A549 (cell line): Measurements from ENCODE around the gene MEF2A. TPM values are rescaled to one million over a fixed set of nuclear protein-coding genes. Genes with fewer than 3 reads are reported as not detected.

Source experiments
- ATAC-seq, 2 experiments: fragments of 200-7000 bp in 1 of 2; fragments of >200 bp in 1 of 2; cut with Nextera tagmentation in 1 of 2; cut with Tn5 transposase in 1 of 2; 3 replicates each; pipeline versions ENCODE4 v1.8.0 to v1.9.1; 2018 to 2020; ENCODE audit warnings: mild to moderate bottlenecking in 1 of 2, moderate library complexity in 1 of 2
- CTCF ChIA-PET: fragments of 300-600 bp; sonication (Branson Sonifier 250); formaldehyde crosslinking; extraction: SDS; loops from one replicate; lab custom pipeline; 2021; ENCODE audit warnings: antibody characterized with exemption, inconsistent platforms; lab: Yijun Ruan, JAX
- POLR2A ChIA-PET: fragments of 350-600 bp; formaldehyde crosslinking; extraction: SDS; loops from one replicate; lab custom pipeline; 2021; ENCODE audit warnings: antibody characterized with exemption, inconsistent platforms; lab: Yijun Ruan, JAX
- DNase-seq, 2 experiments: peaks; one replicate each; pipeline versions ENCODE4 v3.0.0 to v3.0.0-alpha.2; 2011 to 2016; ENCODE audit warnings: low read depth in 1 of 2, low spot score in 1 of 2
- FAIRE-seq: peaks from 2 replicates; lab custom pipeline; 2011; peaks lifted over from hg19 to GRCh38; lab: Jason Lieb, UNC
- H3K27ac ChIP-seq, 2 experiments: fragments of >200 bp; sonication (Bioruptor Twin); formaldehyde crosslinking; 3 replicates each; pipeline ENCODE4 v1.5.1; 2016 to 2017
- H3K4me1 ChIP-seq: fragments of >200 bp; sonication (Bioruptor Twin); formaldehyde crosslinking; 3 replicates; pipeline ENCODE4 v1.6.1; 2016
- H3K4me2 ChIP-seq: fragments of >200 bp; sonication (Bioruptor Twin); formaldehyde crosslinking; 3 replicates; pipeline ENCODE4 v1.6.1; 2016
- H3K4me3 ChIP-seq: fragments of >200 bp; sonication (Bioruptor Twin); formaldehyde crosslinking; 3 replicates; pipeline ENCODE4 v1.5.1; 2016
- H3K9me3 ChIP-seq: fragments of >200 bp; sonication (Bioruptor Twin); formaldehyde crosslinking; 3 replicates; pipeline ENCODE4 v1.6.1; 2016
- CHD4 ChIP-seq: fragments of 200-600 bp; sonication (generic); IDR thresholded peaks from 2 replicates; pipeline ENCODE4 v1.6.1; 2016; ENCODE audit warnings: antibody characterized with exemption, mild to moderate bottlenecking, borderline replicate concordance
- EHF ChIP-seq: fragments of 250-450 bp; sonication (Bioruptor Pico); IDR thresholded peaks from 2 replicates; pipeline ENCODE4 v1.5.0; 2020; ENCODE audit warnings: mild to moderate bottlenecking
- EP300 ChIP-seq, 2 experiments: fragments of >200 bp; sonication (Bioruptor Twin); formaldehyde crosslinking; IDR thresholded peaks; 2 replicates in 1 of 2; 3 replicates in 1 of 2; pipeline ENCODE4 v1.6.1; 2016 to 2017
- FOSB ChIP-seq: fragments of 250-450 bp; sonication (Bioruptor Pico); IDR thresholded peaks from 2 replicates; pipeline ENCODE4 v1.5.0; 2020; ENCODE audit warnings: mild to moderate bottlenecking, moderate library complexity
- FOSL2 ChIP-seq, 2 experiments: fragments of 450-650 bp in 1 of 2; fragments of >200 bp in 1 of 2; sonication (Bioruptor Twin) in 1 of 2; formaldehyde crosslinking; IDR thresholded peaks; 2 replicates each; pipeline versions ENCODE4 v1.5.0 to v1.6.1; 2016 to 2020; ENCODE audit warnings: mild to moderate bottlenecking in 1 of 2, moderate library complexity in 1 of 2
- GATA3 ChIP-seq: IDR thresholded peaks from 2 replicates; pipeline ENCODE4 v1.6.1; 2012; ENCODE audit warnings: borderline replicate concordance
- HDAC2 ChIP-seq: fragments of 200-600 bp; sonication (generic); IDR thresholded peaks from 2 replicates; pipeline ENCODE4 v1.6.1; 2016
- HEYL ChIP-seq: fragments of 250-450 bp; sonication (Bioruptor Pico); IDR thresholded peaks from 2 replicates; pipeline ENCODE4 v1.8.0; 2021; ENCODE audit warnings: mild to moderate bottlenecking, moderate library complexity
- JUNB ChIP-seq: fragments of >200 bp; sonication (Bioruptor Twin); formaldehyde crosslinking; IDR thresholded peaks from 2 replicates; pipeline ENCODE4 v1.6.1; 2016
- KDM5A ChIP-seq: fragments of 200-600 bp; sonication (generic); IDR thresholded peaks from 2 replicates; pipeline ENCODE4 v1.6.1; 2016; ENCODE audit warnings: antibody characterized with exemption, mild to moderate bottlenecking
- MAFK ChIP-seq: fragments of 450-650 bp; IDR thresholded peaks from 2 replicates; pipeline ENCODE4 v1.6.1; 2014; ENCODE audit not compliant: partially characterized antibody
- NR3C1 ChIP-seq: fragments of >200 bp; sonication (Bioruptor Twin); formaldehyde crosslinking; IDR thresholded peaks from 3 replicates; pipeline ENCODE4 v1.6.1; 2017
- POLR2A ChIP-seq: IDR thresholded peaks from 2 replicates; pipeline ENCODE4 v1.6.1; 2012; ENCODE audit warnings: mild to moderate bottlenecking, low read length
- POLR2AphosphoS2 ChIP-seq: conservative IDR thresholded peaks from 2 replicates; pipeline ENCODE4 v1.6.1; 2012; ENCODE audit warnings: low read length, improper control_type of control experiment, inconsistent platforms
- RARB ChIP-seq: fragments of 250-450 bp; sonication (Bioruptor Pico); IDR thresholded peaks from 2 replicates; pipeline ENCODE4 v1.8.0; 2021; ENCODE audit warnings: mild to moderate bottlenecking, moderate library complexity
- RCOR1 ChIP-seq: fragments of 150-350 bp; IDR thresholded peaks from 2 replicates; pipeline ENCODE4 v1.6.1; 2014; ENCODE audit warnings: antibody characterized with exemption, low read length, low read depth
- RFX5 ChIP-seq: fragments of 450-650 bp; IDR thresholded peaks from 2 replicates; pipeline ENCODE4 v1.7.1; 2014; ENCODE audit warnings: antibody characterized with exemption, mild to moderate bottlenecking, moderate library complexity
- RNF2 ChIP-seq: fragments of 200-600 bp; sonication (generic); IDR thresholded peaks from 2 replicates; pipeline ENCODE4 v1.6.1; 2016; ENCODE audit warnings: low read depth, mild to moderate bottlenecking, antibody characterized with exemption, moderate library complexity, borderline replicate concordance
- TP53 ChIP-seq: fragments of 250-450 bp; sonication (Bioruptor Pico); IDR thresholded peaks from 2 replicates; pipeline ENCODE4 v1.5.0; 2021; ENCODE audit warnings: mild to moderate bottlenecking, moderate library complexity
- ZNF302 ChIP-seq: fragments of 250-450 bp; sonication (Bioruptor Pico); IDR thresholded peaks from 2 replicates; pipeline ENCODE4 v1.9.0; 2021; ENCODE audit warnings: inconsistent platforms, mild to moderate bottlenecking, moderate library complexity
- ZSCAN20 ChIP-seq: fragments of 250-450 bp; sonication (Bioruptor Pico); IDR thresholded peaks from 2 replicates; pipeline ENCODE4 v1.8.0; 2022; ENCODE audit warnings: mild to moderate bottlenecking, moderate library complexity
- WGBS: methylation state at CpG from one replicate; pipeline ENCODE4 v1.1.6; 2017; ENCODE audit errors: missing lambda C conversion rate; 5-methylcytosine and 5-hydroxymethylcytosine counted together
- polyA plus RNA-seq, 4 experiments: library from polyadenylated mRNA; depleted of rRNA in 3 of 4; stranded (reverse); fragments of >200 nt; fragmentation: RNase III in 1 of 4; extraction: RNeasy Plus Mini Kit Qiagen cat#74134 plus additional on column Dnase treatment in 1 of 4; gene quantifications; 2 replicates in 3 of 4; 3 replicates in 1 of 4; pipeline ENCODE4 v1.2.3, GENCODE V29; 2011 to 2017
- TF ChIP-seq, protein P1 (sequence below): IDR thresholded peaks from 2 replicates; pipeline ENCODE4 v1.6.1; 2012
- TF ChIP-seq, protein P2 (sequence below): fragments of 250-450 bp; sonication (Bioruptor Pico); IDR thresholded peaks from 2 replicates; pipeline ENCODE4 v1.5.0; 2020; ENCODE audit warnings: low read depth, mild to moderate bottlenecking, moderate library complexity
- TF ChIP-seq, protein P3 (sequence below): IDR thresholded peaks from 2 replicates; pipeline ENCODE4 v1.6.1; 2012; ENCODE audit warnings: low read depth, borderline replicate concordance
- TF ChIP-seq, protein P4 (sequence below): fragments of >200 bp; sonication (Bioruptor Twin); formaldehyde crosslinking; IDR thresholded peaks from 2 replicates; pipeline ENCODE4 v1.6.1; 2016
- TF ChIP-seq, protein P5 (sequence below): fragments of >200 bp; sonication (Bioruptor Twin); formaldehyde crosslinking; IDR thresholded peaks from 3 replicates; pipeline ENCODE4 v1.6.1; 2016

The MEF2A gene
- polyA plus RNA-seq, 2 of the 4 experiments (the other 2 are of a cell fraction), result 15.0 to 43.4 TPM

DNA sequence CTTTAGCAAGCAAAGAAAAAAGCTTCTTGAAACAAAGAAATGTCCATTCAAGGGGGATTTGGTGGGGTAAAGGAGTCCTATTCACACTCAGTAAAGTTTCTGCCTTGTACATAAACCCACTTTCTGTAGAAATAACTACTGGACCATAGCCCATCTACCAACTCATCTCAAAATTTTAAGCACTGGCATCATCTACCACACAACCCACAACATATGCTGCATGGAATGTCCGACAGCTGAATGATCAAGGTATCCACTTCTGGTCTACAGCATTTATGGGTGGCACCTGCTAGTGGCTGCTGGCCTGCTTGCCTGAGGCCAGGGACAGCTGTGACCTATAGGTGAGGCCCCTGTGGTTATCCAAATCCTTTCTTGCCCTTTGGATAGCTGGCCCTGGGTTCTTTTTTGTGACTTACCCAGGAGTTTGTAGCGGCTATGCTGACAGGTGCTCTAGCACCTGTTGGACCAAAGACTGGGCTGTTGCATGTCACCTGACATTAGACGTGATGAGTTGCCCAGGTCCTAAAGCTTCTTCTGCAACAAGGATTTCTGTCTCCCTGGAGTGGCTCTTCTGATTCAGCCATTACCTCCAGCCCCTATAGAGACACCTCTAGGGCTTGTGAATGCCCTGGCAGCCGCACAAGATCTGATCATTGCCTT lies 19.2 kb upstream of the MEF2A start:
- no peak overlapping the region for H3K27ac ChIP-seq
- 58% methylated on average over 4 of the region's 4 CpGs for WGBS
- no peak overlapping the region for H3K4me3 ChIP-seq
- ChIA-PET CTCF (interaction anchor here (0.9 to 1.3 kb wide), 4 partner anchors 10 to 158 kb away, joined by 3 to 5 read pairs (median 4); no protein-coding TSS in a partner anchor), POLR2A (no interaction called here)
- H3K4me2 ChIP-seq, result no peak overlapping the region
- FAIRE-seq (no peak), DNase-seq (no peak), ATAC-seq (no peak)
- TF ChIP-seq POLR2A (no peak), HDAC2 (no peak), CHD4 (no peak), TP53 (CRISPR knock-in tag) (no peak)
- TF ChIP-seq, protein P1, sequence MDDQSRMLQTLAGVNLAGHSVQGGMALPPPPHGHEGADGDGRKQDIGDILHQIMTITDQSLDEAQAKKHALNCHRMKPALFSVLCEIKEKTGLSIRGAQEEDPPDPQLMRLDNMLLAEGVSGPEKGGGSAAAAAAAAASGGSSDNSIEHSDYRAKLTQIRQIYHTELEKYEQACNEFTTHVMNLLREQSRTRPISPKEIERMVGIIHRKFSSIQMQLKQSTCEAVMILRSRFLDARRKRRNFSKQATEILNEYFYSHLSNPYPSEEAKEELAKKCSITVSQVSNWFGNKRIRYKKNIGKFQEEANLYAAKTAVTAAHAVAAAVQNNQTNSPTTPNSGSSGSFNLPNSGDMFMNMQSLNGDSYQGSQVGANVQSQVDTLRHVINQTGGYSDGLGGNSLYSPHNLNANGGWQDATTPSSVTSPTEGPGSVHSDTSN, result no peak
- TF ChIP-seq, protein P2, sequence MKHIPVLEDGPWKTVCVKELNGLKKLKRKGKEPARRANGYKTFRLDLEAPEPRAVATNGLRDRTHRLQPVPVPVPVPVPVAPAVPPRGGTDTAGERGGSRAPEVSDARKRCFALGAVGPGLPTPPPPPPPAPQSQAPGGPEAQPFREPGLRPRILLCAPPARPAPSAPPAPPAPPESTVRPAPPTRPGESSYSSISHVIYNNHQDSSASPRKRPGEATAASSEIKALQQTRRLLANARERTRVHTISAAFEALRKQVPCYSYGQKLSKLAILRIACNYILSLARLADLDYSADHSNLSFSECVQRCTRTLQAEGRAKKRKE (CRISPR knock-in tag), result no peak
- H3K9me3 ChIP-seq, result no peaks in the 10 kb centered on the region
- H3K4me1 ChIP-seq, result no peaks in the 10 kb centered on the region

DNA sequence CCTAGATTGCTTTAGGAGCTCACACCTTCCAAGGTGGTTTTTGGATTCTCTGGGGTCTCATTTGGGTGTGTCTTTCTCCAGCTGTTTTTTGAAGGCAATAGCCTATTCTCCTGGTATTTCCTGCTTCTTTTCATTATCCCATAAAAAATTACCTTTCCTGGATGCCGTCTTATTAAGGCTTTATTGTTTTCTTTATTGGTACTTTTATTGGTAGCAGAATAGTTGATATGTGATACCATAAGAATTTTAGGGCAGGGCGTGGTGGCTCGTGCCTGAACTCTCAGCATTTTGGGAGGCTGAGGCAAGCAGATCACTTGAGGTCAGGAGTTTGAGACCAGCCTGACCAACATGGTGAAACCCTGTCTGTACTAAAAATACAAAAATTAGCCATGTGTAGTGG lies 18.3 kb upstream of the MEF2A start:
- no peak overlapping the region for H3K4me3 ChIP-seq
- no peak overlapping the region for H3K27ac ChIP-seq
- ATAC-seq, result no peak
- FAIRE-seq, result no peak
- 72% methylated on average over 3 of the region's 3 CpGs for WGBS
- no peak for DNase-seq
- no peaks in the 10 kb centered on the region for H3K4me1 ChIP-seq
- CTCF ChIA-PET, result no interaction called here
- TF ChIP-seq RFX5, result no peak
- TF ChIP-seq RCOR1, result no peak
- no peak for TF ChIP-seq JUNB
- TF ChIP-seq, protein P2 (CRISPR knock-in tag), result no peak
- no peak for TF ChIP-seq FOSB
- TF ChIP-seq, protein P3, sequence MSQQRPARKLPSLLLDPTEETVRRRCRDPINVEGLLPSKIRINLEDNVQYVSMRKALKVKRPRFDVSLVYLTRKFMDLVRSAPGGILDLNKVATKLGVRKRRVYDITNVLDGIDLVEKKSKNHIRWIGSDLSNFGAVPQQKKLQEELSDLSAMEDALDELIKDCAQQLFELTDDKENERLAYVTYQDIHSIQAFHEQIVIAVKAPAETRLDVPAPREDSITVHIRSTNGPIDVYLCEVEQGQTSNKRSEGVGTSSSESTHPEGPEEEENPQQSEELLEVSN, result no peak
- no peak for TF ChIP-seq GATA3
- no peak for TF ChIP-seq EP300 (IDR thresholded peaks at IDR 0.05)
- TF ChIP-seq FOSL2 (IDR thresholded peaks at IDR 0.05), result no peak
- TF ChIP-seq FOSL2 (CRISPR knock-in tag; IDR thresholded peaks at IDR 0.05), result no peak
- no peak for TF ChIP-seq EHF (CRISPR knock-in tag)
- TF ChIP-seq ZSCAN20 (CRISPR knock-in tag), result no peak
- no peak for TF ChIP-seq MAFK
- no peak for TF ChIP-seq NR3C1
- TF ChIP-seq, all 56 proteins: peak for 0
- POLR2A ChIA-PET, result no interaction called here
- Histone ChIP-seq H3K9me3 (no peaks in the 10 kb centered on the region), H3K4me2 (no peak overlapping the region)

DNA sequence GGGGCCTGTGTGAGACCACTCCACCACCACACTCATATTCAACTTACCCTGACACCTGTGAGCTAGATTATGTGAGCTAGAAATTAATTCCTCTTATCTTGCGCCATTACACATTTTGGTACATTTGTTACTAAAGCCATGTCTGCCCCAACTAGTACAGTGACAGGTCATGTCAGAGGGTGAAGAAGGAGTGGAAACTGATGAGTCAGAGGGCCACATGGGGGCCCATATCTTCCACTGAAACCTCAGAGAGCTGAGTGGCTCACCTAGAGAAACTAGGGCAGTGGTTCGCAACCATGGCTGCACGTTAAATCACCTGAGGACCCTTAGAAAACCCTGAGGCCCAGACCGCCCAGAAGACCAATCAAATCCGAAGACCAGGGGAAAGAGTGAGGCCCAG lies 15.7 kb upstream of the MEF2A start:
- WGBS, result 65% methylated on average over 5 of the region's 5 CpGs
- ChIA-PET CTCF (interaction anchor here (0.8 to 1.5 kb wide), 5 partner anchors 12 to 154 kb away, joined by 3 to 5 read pairs (median 3); no protein-coding TSS in a partner anchor), POLR2A (interaction anchor here (0.8 kb wide), 1 partner anchor 16 kb away, joined by 3 read pairs; the partner anchor contains the start of gene MEF2A)
- DNase-seq (no peak), FAIRE-seq (no peak), ATAC-seq (no peak)
- Histone ChIP-seq H3K4me3 (no peak overlapping the region), H3K4me2 (no peak overlapping the region), H3K27ac (no peak overlapping the region), H3K4me1 (no peaks in the 10 kb centered on the region), H3K9me3 (no peaks in the 10 kb centered on the region)
- TF ChIP-seq, protein P4, sequence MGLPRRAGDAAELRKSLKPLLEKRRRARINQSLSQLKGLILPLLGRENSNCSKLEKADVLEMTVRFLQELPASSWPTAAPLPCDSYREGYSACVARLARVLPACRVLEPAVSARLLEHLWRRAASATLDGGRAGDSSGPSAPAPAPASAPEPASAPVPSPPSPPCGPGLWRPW, result no peak
- TF ChIP-seq JUNB, result no peak
- no peak for TF ChIP-seq KDM5A
- no peak for TF ChIP-seq RNF2
- TF ChIP-seq POLR2AphosphoS2, result no peak
- TF ChIP-seq MAFK, result no peak
- no peak for TF ChIP-seq RARB (CRISPR knock-in tag)
- TF ChIP-seq RFX5, result no peak
- TF ChIP-seq, protein P5, sequence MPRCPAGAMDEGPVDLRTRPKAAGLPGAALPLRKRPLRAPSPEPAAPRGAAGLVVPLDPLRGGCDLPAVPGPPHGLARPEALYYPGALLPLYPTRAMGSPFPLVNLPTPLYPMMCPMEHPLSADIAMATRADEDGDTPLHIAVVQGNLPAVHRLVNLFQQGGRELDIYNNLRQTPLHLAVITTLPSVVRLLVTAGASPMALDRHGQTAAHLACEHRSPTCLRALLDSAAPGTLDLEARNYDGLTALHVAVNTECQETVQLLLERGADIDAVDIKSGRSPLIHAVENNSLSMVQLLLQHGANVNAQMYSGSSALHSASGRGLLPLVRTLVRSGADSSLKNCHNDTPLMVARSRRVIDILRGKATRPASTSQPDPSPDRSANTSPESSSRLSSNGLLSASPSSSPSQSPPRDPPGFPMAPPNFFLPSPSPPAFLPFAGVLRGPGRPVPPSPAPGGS, result no peak
- TF ChIP-seq EHF (CRISPR knock-in tag), result no peak
- TF ChIP-seq ZNF302, result no peak
- no peak for TF ChIP-seq HEYL
